Effector CD8-positive, alpha-beta T cell (primary cell): ENCODE results near the gene ANXA10.
"Not testable (repeated sequence)": the region's sequence is repeated elsewhere in the genome, so short reads cannot be mapped to it uniquely, and the experiment has no call there.

Experiments used
- DNase-seq: peaks from one replicate; lab custom pipeline; 2025; lab: John Stamatoyannopoulos, UW
- total RNA-seq, 4 experiments: gene quantifications; one replicate each; lab custom pipeline; 2026; lab: John Stamatoyannopoulos, UW

Gene ANXA10
- 0 to 0.09 (median 0) reads per million in 4 experiments for total RNA-seq

GRCh38 chr4:168092176-168092712 lies at the start of gene ANXA10:
ANXA10 (plus strand) TSS chr4:168092537; CDS start chr4:168092701, 164 bp downstream.
- DNase-seq: no peak

GRCh38 chr4:168045354-168045753 lies 47.0 kb upstream of the ANXA10 start:
- no peak for DNase-seq

- no peak for DNase-seq
Observed at GRCh38 chr4:168050002-168050401, 42.3 kb upstream of the ANXA10 start.

GRCh38 chr4:168051526-168051925 lies 40.8 kb upstream of the ANXA10 start:
- DNase-seq: no peak

- DNase-seq: no peak
Observed at GRCh38 chr4:168057412-168057811, 34.9 kb upstream of the ANXA10 start.

GRCh38 chr4:168059251-168059650 lies 33.1 kb upstream of the ANXA10 start:
- DNase-seq: no peak

GRCh38 chr4:168063031-168063430 lies 29.3 kb upstream of the ANXA10 start:
- DNase-seq: no peak

GRCh38 chr4:168070903-168071302 lies 21.4 kb upstream of the ANXA10 start:
- DNase-seq: no peak

GRCh38 chr4:168071304-168071703 lies 21.0 kb upstream of the ANXA10 start:
- DNase-seq: no peak

- DNase-seq: no peak
Observed at GRCh38 chr4:168074861-168075260, 17.5 kb upstream of the ANXA10 start.

- no peak for DNase-seq
Observed at GRCh38 chr4:168076989-168077725, 15.2 kb upstream of the ANXA10 start.

GRCh38 chr4:168077726-168078239 lies 14.6 kb upstream of the ANXA10 start:
- no peak for DNase-seq

- no peak for DNase-seq
Observed at GRCh38 chr4:168082379-168082778, 10.0 kb upstream of the ANXA10 start.

GRCh38 chr4:168095776-168096406 lies 3.6 kb downstream of the ANXA10 start:
- no peak for DNase-seq

GRCh38 chr4:168096407-168096784 lies 4.1 kb downstream of the ANXA10 start:
- no peak for DNase-seq

GRCh38 chr4:168097161-168097560 lies 4.8 kb downstream of the ANXA10 start:
- no peak for DNase-seq

- no peak for DNase-seq
Observed at GRCh38 chr4:168098248-168098717, 5.9 kb downstream of the ANXA10 start.

- no peak for DNase-seq
Observed at GRCh38 chr4:168099195-168099594, 6.9 kb downstream of the ANXA10 start.

- DNase-seq: no peak
Observed at GRCh38 chr4:168101026-168101425, 8.7 kb downstream of the ANXA10 start.

GRCh38 chr4:168102403-168102802 lies 10.1 kb downstream of the ANXA10 start:
- DNase-seq: no peak

- DNase-seq: no peak
Observed at GRCh38 chr4:168109527-168109926, 17.2 kb downstream of the ANXA10 start.

GRCh38 chr4:168113059-168113458 lies 20.7 kb downstream of the ANXA10 start:
- not testable (repeated sequence) for DNase-seq

- no peak for DNase-seq
Observed at GRCh38 chr4:168118116-168118655, 25.8 kb downstream of the ANXA10 start.
